Stimulated activated CD8-positive, alpha-beta memory T cell treated with anti-CD3 and anti-CD28 coated beads, Interleukin-15, amount 100 ng/mL, for 4 hours (primary cell): ENCODE measurements around the gene NUCKS1.

Source experiments
- DNase-seq, 2 donors: peaks; one replicate each; pipeline ENCODE4 v3.0.0-alpha.2; 2020; ENCODE audit warnings: low read depth in 2 of 2

NUCKS1 gene

GRCh38 chr1:205700865-205701401 lies 49.0 kb downstream of the NUCKS1 start:
- no peak for DNase-seq

GRCh38 chr1:205699416-205699815 lies 50.6 kb downstream of the NUCKS1 start:
- no peak for DNase-seq

- no peak for DNase-seq
Measured at GRCh38 chr1:205698921-205699320, 51.1 kb downstream of the NUCKS1 start.

GRCh38 chr1:205693421-205693991 lies 56.5 kb downstream of the NUCKS1 start:
- no peak for DNase-seq

- DNase-seq: no peak
Measured at GRCh38 chr1:205692423-205692822, 57.6 kb downstream of the NUCKS1 start.

GRCh38 chr1:205690122-205690756 lies 59.7 kb downstream of the NUCKS1 start:
- no peak for DNase-seq

GRCh38 chr1:205689479-205689878 lies 60.5 kb downstream of the NUCKS1 start:
- DNase-seq: no peak

- no peak for DNase-seq
Measured at GRCh38 chr1:205688171-205689080, 61.6 kb downstream of the NUCKS1 start.

- no peak for DNase-seq
Measured at GRCh38 chr1:205687242-205687641, 62.7 kb downstream of the NUCKS1 start.

GRCh38 chr1:205681364-205681763 lies 68.6 kb downstream of the NUCKS1 start:
- no peak for DNase-seq

GRCh38 chr1:205680073-205680851 lies 69.7 kb downstream of the NUCKS1 start, which contains the start of gene SLC45A3:
Gene SLC45A3 (minus strand): TSS chr1:205680509. CDS start chr1:205664656, 15,853 bp downstream.
- DNase-seq: peak; percentile 24 to 29

GRCh38 chr1:205678286-205679111 lies 71.5 kb downstream of the NUCKS1 start:
- no peak for DNase-seq

GRCh38 chr1:205677167-205677566 lies 72.8 kb downstream of the NUCKS1 start:
- DNase-seq: no peak

GRCh38 chr1:205676597-205676996 lies 73.4 kb downstream of the NUCKS1 start:
- DNase-seq: no peak

- DNase-seq: no peak
Measured at GRCh38 chr1:205676002-205676401, 74.0 kb downstream of the NUCKS1 start.

GRCh38 chr1:205675247-205675646 lies 74.7 kb downstream of the NUCKS1 start:
- no peak for DNase-seq

- no peak for DNase-seq
Measured at GRCh38 chr1:205672970-205673369, 77.0 kb downstream of the NUCKS1 start.

GRCh38 chr1:205672395-205672889 lies 77.5 kb downstream of the NUCKS1 start:
- DNase-seq: no peak

GRCh38 chr1:205670611-205671430 lies 79.2 kb downstream of the NUCKS1 start:
- no peak for DNase-seq

- no peak for DNase-seq
Measured at GRCh38 chr1:205670150-205670446, 79.9 kb downstream of the NUCKS1 start.
